Measurements from ENCODE around the gene SLC25A25. TPM values are rescaled to one million over a fixed set of nuclear protein-coding genes. Genes with fewer than 3 reads are reported as not detected.

The SLC25A25 gene
- total and polyA plus RNA-seq, 10 of the 15 experiments (the other 5 are each of a cell fraction or from before 2014, with no cell fraction given) = 0.04 to 17.1 (median 12.4) TPM; not detected in 1

- ChIA-PET POLR2A (no interaction called here), CTCF (interaction anchor here (0.6 kb wide), 1 partner anchor 9 kb away, joined by 3 read pairs; no protein-coding TSS in a partner anchor), RAD21 (ENCODE audit: unreplicated experiment) (no interaction called here), SMC1A (ENCODE audit: uncharacterized antibody, unreplicated experiment) (interaction anchor here (0.6 kb wide), 1 partner anchor 207 kb away, joined by 3 read pairs; no protein-coding TSS in a partner anchor)
- DNase-seq (ENCODE audit: low read depth, low spot score) (no peak), ATAC-seq (no peak), FAIRE-seq (no peak)
- Histone ChIP-seq H3K9ac (ENCODE audit: control insufficient read depth, insufficient read depth, low read length) (no peak overlapping the region), H3K36me3 (ENCODE audit: control insufficient read depth in 2 of 2, insufficient read depth in 2 of 2, low read length in 1 of 2) (peaks cover 15 to 34% of the 10 kb centered on the region in 2 experiments), H3K27me3 (replicated peaks in 1 of 2; ENCODE audit: control insufficient read depth in 2 of 2, insufficient read depth in 2 of 2, low read length in 1 of 2) (no peaks in the 10 kb centered on the region), H3K4me3 (no peak overlapping the region), H2AFZ (ENCODE audit: control insufficient read depth, low read depth, low read length) (no peak overlapping the region), H3K4me1 (ENCODE audit: control insufficient read depth, insufficient read depth, low read length) (no peaks in the 10 kb centered on the region), H3K79me2 (ENCODE audit: control insufficient read depth, insufficient read depth, low read length) (no peaks in the 10 kb centered on the region), H4K20me1 (ENCODE audit: control insufficient read depth, insufficient read depth) (no peaks in the 10 kb centered on the region), H3K27ac (ENCODE audit: control insufficient read depth, insufficient read depth) (no peak overlapping the region), H3K4me2 (ENCODE audit: control insufficient read depth, insufficient read depth) (no peak overlapping the region), H3K9me3 (replicated peaks; ENCODE audit: control insufficient read depth, insufficient read depth, low read length) (no peaks in the 10 kb centered on the region)
- intact Hi-C loops (cut with micrococcal nuclease; ENCODE audit: unreplicated experiment) = no loop called here
- TF ChIP-seq RAD51 (IDR thresholded peaks at IDR 0.05) (no peak), BCL11A (IDR thresholded peaks at IDR 0.05; ENCODE audit: low read depth, low read length) (no peak), ESRRA (IDR thresholded peaks at IDR 0.05; ENCODE audit: low read length) (no peak), BCL3 (IDR thresholded peaks at IDR 0.05; ENCODE audit: borderline replicate concordance, insufficient read depth, low read depth, low read length, poor library complexity, severe bottlenecking) (no peak), BACH1 (IDR thresholded peaks at IDR 0.05; ENCODE audit: borderline replicate concordance) (no peak), NBN (IDR thresholded peaks at IDR 0.05) (no peak)
- TF ChIP-seq, protein P1, sequence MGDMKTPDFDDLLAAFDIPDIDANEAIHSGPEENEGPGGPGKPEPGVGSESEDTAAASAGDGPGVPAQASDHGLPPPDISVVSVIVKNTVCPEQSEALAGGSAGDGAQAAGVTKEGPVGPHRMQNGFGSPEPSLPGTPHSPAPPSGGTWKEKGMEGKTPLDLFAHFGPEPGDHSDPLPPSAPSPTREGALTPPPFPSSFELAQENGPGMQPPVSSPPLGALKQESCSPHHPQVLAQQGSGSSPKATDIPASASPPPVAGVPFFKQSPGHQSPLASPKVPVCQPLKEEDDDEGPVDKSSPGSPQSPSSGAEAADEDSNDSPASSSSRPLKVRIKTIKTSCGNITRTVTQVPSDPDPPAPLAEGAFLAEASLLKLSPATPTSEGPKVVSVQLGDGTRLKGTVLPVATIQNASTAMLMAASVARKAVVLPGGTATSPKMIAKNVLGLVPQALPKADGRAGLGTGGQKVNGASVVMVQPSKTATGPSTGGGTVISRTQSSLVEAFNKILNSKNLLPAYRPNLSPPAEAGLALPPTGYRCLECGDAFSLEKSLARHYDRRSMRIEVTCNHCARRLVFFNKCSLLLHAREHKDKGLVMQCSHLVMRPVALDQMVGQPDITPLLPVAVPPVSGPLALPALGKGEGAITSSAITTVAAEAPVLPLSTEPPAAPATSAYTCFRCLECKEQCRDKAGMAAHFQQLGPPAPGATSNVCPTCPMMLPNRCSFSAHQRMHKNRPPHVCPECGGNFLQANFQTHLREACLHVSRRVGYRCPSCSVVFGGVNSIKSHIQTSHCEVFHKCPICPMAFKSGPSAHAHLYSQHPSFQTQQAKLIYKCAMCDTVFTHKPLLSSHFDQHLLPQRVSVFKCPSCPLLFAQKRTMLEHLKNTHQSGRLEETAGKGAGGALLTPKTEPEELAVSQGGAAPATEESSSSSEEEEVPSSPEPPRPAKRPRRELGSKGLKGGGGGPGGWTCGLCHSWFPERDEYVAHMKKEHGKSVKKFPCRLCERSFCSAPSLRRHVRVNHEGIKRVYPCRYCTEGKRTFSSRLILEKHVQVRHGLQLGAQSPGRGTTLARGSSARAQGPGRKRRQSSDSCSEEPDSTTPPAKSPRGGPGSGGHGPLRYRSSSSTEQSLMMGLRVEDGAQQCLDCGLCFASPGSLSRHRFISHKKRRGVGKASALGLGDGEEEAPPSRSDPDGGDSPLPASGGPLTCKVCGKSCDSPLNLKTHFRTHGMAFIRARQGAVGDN (IDR thresholded peaks at IDR 0.05) = no peak
- WGBS (ENCODE audit: insufficient coverage, insufficient replicate concordance, low lambda C conversion rate, missing lambda C conversion rate) = 87% methylated on average over 14 of the region's 15 CpGs
- TSS peak; percentile 51 for BruUV-seq (replicated peaks)
- in situ Hi-C loops (cut with MboI) = no loop called here
Observed at GRCh38 chr9:128108269-128109049, 40.4 kb downstream of the SLC25A25 start.

Data from GM12878 (cell line).